IPS-11a (cell line): ENCODE measurements around the gene BGLAP.
"Not testable (repeated sequence)": the region's sequence is repeated elsewhere in the genome, so short reads cannot be mapped to it uniquely, and the experiment has no call there.

Experiments
- H3K4me3 ChIP-seq: one replicate; pipeline ENCODE4 v1.5.1; 2013; ENCODE audit warnings: low read depth, low read length, control low read depth

Gene BGLAP

GRCh38 chr1:156241926-156242325, at the start of gene BGLAP:
Gene BGLAP, plus strand, starts transcription at chr1:156242184. Its CDS starts 48 bp downstream, at chr1:156242232.
- no peak within 1 kb of the TSS for H3K4me3 ChIP-seq

GRCh38 chr1:156193208-156193487, 48.8 kb upstream of the BGLAP start:
- H3K4me3 ChIP-seq, result no peak overlapping the region

- peak within 1 kb of the TSS; percentile 99 for H3K4me3 ChIP-seq
Measured at GRCh38 chr1:156193488-156194299, 48.3 kb upstream of the BGLAP start, which contains the start of gene SLC25A44. Gene SLC25A44, plus strand, starts transcription at chr1:156194104. Its CDS starts 5,744 bp downstream, at chr1:156199848.

- H3K4me3 ChIP-seq, result peak overlapping the region; percentile 99
Measured at GRCh38 chr1:156194300-156194652, 47.7 kb upstream of the BGLAP start.

- H3K4me3 ChIP-seq, result no peak overlapping the region
Measured at GRCh38 chr1:156195853-156196252, 46.1 kb upstream of the BGLAP start.

- H3K4me3 ChIP-seq, result no peak overlapping the region
Measured at GRCh38 chr1:156196445-156196844, 45.5 kb upstream of the BGLAP start.

GRCh38 chr1:156198831-156199349, 43.1 kb upstream of the BGLAP start:
- H3K4me3 ChIP-seq, result no peak overlapping the region

GRCh38 chr1:156200044-156200443, 41.9 kb upstream of the BGLAP start:
- no peak overlapping the region for H3K4me3 ChIP-seq

GRCh38 chr1:156203331-156203730, 38.7 kb upstream of the BGLAP start:
- H3K4me3 ChIP-seq, result no peak overlapping the region

- H3K4me3 ChIP-seq, result no peak overlapping the region
Measured at GRCh38 chr1:156204686-156205085, 37.3 kb upstream of the BGLAP start.

- H3K4me3 ChIP-seq, result no peak overlapping the region
Measured at GRCh38 chr1:156211243-156211642, 30.7 kb upstream of the BGLAP start.

- H3K4me3 ChIP-seq, result peak overlapping the region; percentile 20
Measured at GRCh38 chr1:156212130-156212529, 29.9 kb upstream of the BGLAP start.

GRCh38 chr1:156212833-156213643, 28.9 kb upstream of the BGLAP start, which contains the start of gene PMF1:
Gene PMF1, plus strand, starts transcription at chr1:156213007. Its CDS starts 9 bp downstream, at chr1:156213016.
- H3K4me3 ChIP-seq, result peak within 1 kb of the TSS; percentile 94

- H3K4me3 ChIP-seq, result peak overlapping the region; percentile 94
Measured at GRCh38 chr1:156213644-156213966, 28.4 kb upstream of the BGLAP start.

- no peak overlapping the region for H3K4me3 ChIP-seq
Measured at GRCh38 chr1:156214024-156214748, 27.8 kb upstream of the BGLAP start.

- not testable (repeated sequence) for H3K4me3 ChIP-seq
Measured at GRCh38 chr1:156216361-156217086, 25.5 kb upstream of the BGLAP start.

- no peak overlapping the region for H3K4me3 ChIP-seq
Measured at GRCh38 chr1:156217871-156218270, 24.1 kb upstream of the BGLAP start.

GRCh38 chr1:156220226-156220625, 21.8 kb upstream of the BGLAP start:
- no peak overlapping the region for H3K4me3 ChIP-seq

- H3K4me3 ChIP-seq, result no peak overlapping the region
Measured at GRCh38 chr1:156221986-156222692, 19.8 kb upstream of the BGLAP start.

GRCh38 chr1:156225677-156226014, 16.3 kb upstream of the BGLAP start:
- H3K4me3 ChIP-seq, result no peak overlapping the region
